ENCODE data around the gene LRRC45.

- TF ChIP-seq CTCF (IDR thresholded peaks at IDR 0.05; ENCODE audit: low read depth, low read length) (no peak), EZH2phosphoT487 (IDR thresholded peaks at IDR 0.05; ENCODE audit: low read depth) (no peak)
Measured at GRCh38 chr17:82008258-82008940, 14.7 kb upstream of the LRRC45 start.
